Measurements from ENCODE around the gene PEAK3.

Gene PEAK3

DNA sequence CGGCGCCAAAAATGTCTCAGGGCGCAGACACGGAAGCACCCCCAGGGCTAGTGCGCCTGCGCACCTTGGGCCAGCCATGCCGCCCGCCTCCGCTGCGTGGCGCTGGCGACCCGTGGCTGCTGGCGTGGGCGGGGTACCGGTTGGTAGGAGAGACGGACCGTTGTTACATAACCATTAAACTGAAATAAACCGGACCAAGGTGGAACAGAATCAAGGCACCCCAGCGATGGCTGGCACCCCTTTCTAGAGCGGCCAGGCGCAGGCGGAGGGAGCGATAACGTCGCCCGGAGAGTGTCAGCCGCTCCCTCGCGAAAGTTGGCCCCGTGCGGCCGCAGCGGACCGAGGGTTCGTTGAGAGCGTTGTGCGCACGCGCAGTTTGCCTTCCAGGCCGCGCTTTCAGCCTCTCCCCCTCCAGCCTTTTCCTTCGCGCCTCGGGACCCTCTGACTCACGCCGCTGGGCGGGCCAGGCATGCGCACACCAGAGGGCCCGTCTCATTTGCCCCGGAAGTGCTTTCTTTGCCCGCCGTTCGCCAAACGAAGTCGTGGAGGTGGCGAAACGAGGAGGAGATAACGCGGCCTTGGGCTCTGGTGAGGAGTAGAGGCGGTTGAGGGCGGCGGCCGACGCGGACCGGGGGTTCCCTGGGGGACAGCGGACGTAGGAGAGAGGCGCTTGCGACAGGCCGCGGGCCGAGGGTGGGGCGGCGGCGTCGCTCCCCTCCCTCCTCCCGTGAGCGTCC, 45.5 kb downstream of the PEAK3 start, which contains the start of the genes PLEKHJ1 and SF3A2:
TSS of gene PLEKHJ1 (minus strand) at position 16 of the 737 bp plus-strand sequence. CDS start 81 bp downstream, outside the sequence.
TSS of gene SF3A2 (plus strand) at position 511 of the 737 bp plus-strand sequence. CDS start 6,595 bp downstream, outside the sequence.
- Histone ChIP-seq H3K4me1 (ENCODE audit: low read length) (peaks cover 20% of the 10 kb centered on the region; the same call in 1 of the 2 replicates), H4K20me1 (ENCODE audit: insufficient read depth, low read length) (peaks cover 28% of the 10 kb centered on the region), H3F3A (ENCODE audit: insufficient read depth, low read length) (peaks cover 45% of the 10 kb centered on the region), H3K4me2 (ENCODE audit: low read depth, low read length) (peak within 1 kb of the TSS; percentile 83), H3K79me2 (ENCODE audit: low read length) (peaks cover 95% of the 10 kb centered on the region), H3K9me3 (replicated peaks; ENCODE audit: insufficient read depth, low read length) (no peaks in the 10 kb centered on the region), H2AFZ (ENCODE audit: low read length) (peak within 1 kb of the TSS; percentile 47), H3K27ac (ENCODE audit: low read length) (peak within 1 kb of the TSS; percentile 83), H3K27me3 (replicated peaks; ENCODE audit: insufficient read depth, low read length) (no peaks in the 10 kb centered on the region), H3K9ac (ENCODE audit: low read length) (peak within 1 kb of the TSS; percentile 92), H3K36me3 (replicated peaks; ENCODE audit: insufficient read depth, low read length) (0 out of 2 replicates have a peak, but pooled peaks cover 3% of the 10 kb centered on the region), H3K4me3 (ENCODE audit: low read length) (peak within 1 kb of the TSS; percentile 89), H3K9me2 (replicated peaks; ENCODE audit: insufficient read depth, low read length) (no peaks in the 10 kb centered on the region)
- TF ChIP-seq, protein P1, sequence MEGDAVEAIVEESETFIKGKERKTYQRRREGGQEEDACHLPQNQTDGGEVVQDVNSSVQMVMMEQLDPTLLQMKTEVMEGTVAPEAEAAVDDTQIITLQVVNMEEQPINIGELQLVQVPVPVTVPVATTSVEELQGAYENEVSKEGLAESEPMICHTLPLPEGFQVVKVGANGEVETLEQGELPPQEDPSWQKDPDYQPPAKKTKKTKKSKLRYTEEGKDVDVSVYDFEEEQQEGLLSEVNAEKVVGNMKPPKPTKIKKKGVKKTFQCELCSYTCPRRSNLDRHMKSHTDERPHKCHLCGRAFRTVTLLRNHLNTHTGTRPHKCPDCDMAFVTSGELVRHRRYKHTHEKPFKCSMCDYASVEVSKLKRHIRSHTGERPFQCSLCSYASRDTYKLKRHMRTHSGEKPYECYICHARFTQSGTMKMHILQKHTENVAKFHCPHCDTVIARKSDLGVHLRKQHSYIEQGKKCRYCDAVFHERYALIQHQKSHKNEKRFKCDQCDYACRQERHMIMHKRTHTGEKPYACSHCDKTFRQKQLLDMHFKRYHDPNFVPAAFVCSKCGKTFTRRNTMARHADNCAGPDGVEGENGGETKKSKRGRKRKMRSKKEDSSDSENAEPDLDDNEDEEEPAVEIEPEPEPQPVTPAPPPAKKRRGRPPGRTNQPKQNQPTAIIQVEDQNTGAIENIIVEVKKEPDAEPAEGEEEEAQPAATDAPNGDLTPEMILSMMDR (IDR thresholded peaks at IDR 0.05; ENCODE audit: low read length), result peak; percentile 100
- no peak for TF ChIP-seq EZH2phosphoT487 (IDR thresholded peaks at IDR 0.05; ENCODE audit: low read length)
- peak; percentile 99 for DNase-seq

DNA sequence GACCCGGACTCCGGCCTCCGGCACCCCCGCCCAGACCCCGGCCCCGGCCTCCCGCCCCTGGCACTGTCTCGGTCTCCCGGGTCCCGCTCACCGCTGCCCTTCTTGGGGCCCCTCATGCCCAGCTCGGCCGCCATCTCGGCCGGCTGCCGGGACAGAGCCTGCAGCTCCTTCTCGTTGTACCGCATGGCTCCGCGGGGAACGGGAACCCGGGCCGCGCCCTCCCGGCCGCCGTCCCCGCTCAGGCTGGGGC, 46.0 kb downstream of the PEAK3 start:
- Histone ChIP-seq H3K4me1 (ENCODE audit: low read length) (peaks cover 20% of the 10 kb centered on the region; the same call in 1 of the 2 replicates), H4K20me1 (ENCODE audit: insufficient read depth, low read length) (peaks cover 27% of the 10 kb centered on the region), H3K9ac (ENCODE audit: low read length) (peak overlapping the region; percentile 92), H3F3A (ENCODE audit: insufficient read depth, low read length) (peaks cover 48% of the 10 kb centered on the region), H3K9me2 (replicated peaks; ENCODE audit: insufficient read depth, low read length) (no peaks in the 10 kb centered on the region), H3K27me3 (replicated peaks; ENCODE audit: insufficient read depth, low read length) (no peaks in the 10 kb centered on the region), H3K36me3 (replicated peaks; ENCODE audit: insufficient read depth, low read length) (0 out of 2 replicates have a peak, but pooled peaks cover 3% of the 10 kb centered on the region), H3K9me3 (replicated peaks; ENCODE audit: insufficient read depth, low read length) (no peaks in the 10 kb centered on the region), H3K4me3 (ENCODE audit: low read length) (peak overlapping the region; percentile 89), H3K4me2 (ENCODE audit: low read depth, low read length) (no peak overlapping the region; the same call in 1 of the 2 replicates), H3K79me2 (ENCODE audit: low read length) (peaks cover 95% of the 10 kb centered on the region), H2AFZ (ENCODE audit: low read length) (no peak overlapping the region), H3K27ac (ENCODE audit: low read length) (peak overlapping the region; percentile 36; the same call in 1 of the 2 replicates)
- no peak for TF ChIP-seq EZH2phosphoT487 (IDR thresholded peaks at IDR 0.05; ENCODE audit: low read length)
- TF ChIP-seq, protein P1 (IDR thresholded peaks at IDR 0.05; ENCODE audit: low read length), result no peak
- TF ChIP-seq EZH2 (optimal IDR thresholded peaks at IDR 0.05; ENCODE audit: low read depth, low read length), result no peak
- no peak for DNase-seq

DNA sequence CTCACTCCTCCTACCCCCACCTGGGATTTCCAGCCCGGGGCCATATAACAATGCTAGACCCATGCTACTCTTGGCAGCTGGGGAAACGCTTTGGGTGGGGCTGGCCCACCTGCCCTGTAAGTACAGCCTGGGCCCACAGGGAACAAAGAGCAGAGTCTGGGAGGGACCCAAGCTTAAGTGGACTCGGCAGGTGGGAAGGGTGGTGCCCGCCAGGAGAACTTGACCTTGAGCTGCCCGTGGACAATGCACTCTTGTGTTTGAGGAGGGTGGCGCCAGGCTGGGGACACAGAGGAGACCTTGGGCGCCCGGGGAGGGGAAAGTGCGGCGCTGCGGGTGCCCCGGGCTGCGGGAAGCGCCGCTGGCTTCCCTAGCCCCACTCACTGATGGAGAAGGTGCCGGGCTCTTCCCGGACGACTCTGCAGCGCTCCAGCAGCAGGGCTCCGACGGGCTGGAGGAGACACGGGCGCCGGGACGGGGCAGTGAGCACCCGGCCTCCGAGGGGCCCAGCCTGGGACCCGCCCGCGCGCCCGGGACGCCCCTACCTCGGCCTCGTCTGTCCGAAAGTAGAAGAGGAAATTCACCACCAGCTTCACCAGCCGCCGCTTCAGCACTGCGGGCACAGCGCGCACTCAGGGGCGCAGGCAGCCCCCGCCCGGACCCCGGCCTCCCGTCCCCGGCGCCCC, 46.5 kb downstream of the PEAK3 start:
- Histone ChIP-seq H3K4me2 (ENCODE audit: low read depth, low read length) (peak overlapping the region; percentile 83), H3F3A (ENCODE audit: insufficient read depth, low read length) (peaks cover 52% of the 10 kb centered on the region), H3K9ac (ENCODE audit: low read length) (peak overlapping the region; percentile 92), H3K27me3 (replicated peaks; ENCODE audit: insufficient read depth, low read length) (no peaks in the 10 kb centered on the region), H3K9me3 (replicated peaks; ENCODE audit: insufficient read depth, low read length) (no peaks in the 10 kb centered on the region), H3K36me3 (replicated peaks; ENCODE audit: insufficient read depth, low read length) (0 out of 2 replicates have a peak, but pooled peaks cover 3% of the 10 kb centered on the region), H3K9me2 (replicated peaks; ENCODE audit: insufficient read depth, low read length) (no peaks in the 10 kb centered on the region), H3K4me3 (ENCODE audit: low read length) (peak overlapping the region; percentile 89), H3K79me2 (ENCODE audit: low read length) (peaks cover 94% of the 10 kb centered on the region), H4K20me1 (ENCODE audit: insufficient read depth, low read length) (peaks cover 22% of the 10 kb centered on the region), H2AFZ (ENCODE audit: low read length) (0 out of 2 replicates have a peak overlapping the region, but pooled peaks have one; percentile 13), H3K4me1 (ENCODE audit: low read length) (peaks cover 16% of the 10 kb centered on the region; the same call in 1 of the 2 replicates), H3K27ac (ENCODE audit: low read length) (peak overlapping the region; percentile 36; the same call in 1 of the 2 replicates)
- TF ChIP-seq EZH2 (optimal IDR thresholded peaks at IDR 0.05; ENCODE audit: low read depth, low read length), result no peak
- TF ChIP-seq EZH2phosphoT487 (IDR thresholded peaks at IDR 0.05; ENCODE audit: low read length), result no peak
- TF ChIP-seq, protein P1 (IDR thresholded peaks at IDR 0.05; ENCODE audit: low read length), result no peak
- DNase-seq, result peak; percentile 44
